Adrenal gland (tissue), 12 donors: ENCODE measurements around the gene CACNA1H. TPM values are rescaled to one million over a fixed set of nuclear protein-coding genes. Genes with fewer than 3 reads are reported as not detected.
"Not testable (repeated sequence)": the region's sequence is repeated elsewhere in the genome, so short reads cannot be mapped to it uniquely, and the experiment has no call there.

Experiments
- DNase-seq, 7 donors: peaks; one replicate each; pipeline ENCODE4 v3.0.0-alpha.2; 2019 to 2020
- H3K27ac ChIP-seq, 5 donors: fragments of 200-600 bp; sonication (generic) in 4 of 5; 1 replicate in 3 of 5; 2 replicates in 2 of 5; pipeline versions ENCODE4 v1.5.1 to v1.8.0; 2016 to 2020; ENCODE audit warnings: mild to moderate bottlenecking in 1 of 5
- H3K27me3 ChIP-seq: fragments of 200-600 bp; 2 replicates; pipeline ENCODE4 v1.8.0; 2021
- H3K36me3 ChIP-seq, 2 donors: fragments of 200-600 bp; replicated peaks in 1 of 2; 1 replicate in 1 of 2; 2 replicates in 1 of 2; pipeline versions ENCODE4 v1.5.1 to v1.8.0; 2018 to 2022
- H3K4me1 ChIP-seq, 2 donors: fragments of 200-600 bp; replicated peaks in 1 of 2; 1 replicate in 1 of 2; 2 replicates in 1 of 2; pipeline versions ENCODE4 v1.5.1 to v1.8.0; 2018 to 2021
- H3K4me3 ChIP-seq, 4 donors: fragments of 200-600 bp; sonication (generic) in 3 of 4; one replicate each; pipeline ENCODE4 v1.5.1; 2016 to 2018
- H3K9me3 ChIP-seq, 3 donors: fragments of 200-600 bp; sonication (generic) in 1 of 3; replicated peaks in 1 of 3; 1 replicate in 2 of 3; 2 replicates in 1 of 3; pipeline versions ENCODE4 v1.5.1 to v1.8.0; 2016 to 2021
- POLR2A ChIP-seq, 2 donors: fragments of 450-650 bp; IDR thresholded peaks; one replicate each; pipeline ENCODE4 v1.6.1; 2017; ENCODE audit warnings: antibody characterized with exemption in 2 of 2, mild to moderate bottlenecking in 2 of 2, moderate library complexity in 1 of 2
- WGBS, 4 donors: extraction: QIAGEN DNeasy Blood & Tissue Kit in 2 of 4; methylation state at CpG; one replicate each; pipeline versions ENCODE4 v1.1.5 to v1.1.7; 2013 to 2017; 5-methylcytosine and 5-hydroxymethylcytosine counted together
- intact Hi-C, 2 donors: fragments of 100-400 bp; cut with DNase I; formaldehyde crosslinking; loops; one replicate each; pipeline versions ENCODE4 v1.14.1 to v1.15.0; 2022 to 2023
- polyA plus RNA-seq, 3 donors: library from polyadenylated mRNA; stranded (reverse); fragments of 200-250 nt in 2 of 3; fragments of 350-450 nt in 1 of 3; fragmentation: Illumina TruSeq in 1 of 3; extraction: RNeasy Lipid Tissue Mini Kit (QIAGEN cat#74804) in 1 of 3; gene quantifications; one replicate each; pipeline ENCODE4 v1.2.3, GENCODE V29; 2013 to 2014
- total RNA-seq, 9 donors: library from RNA; depleted of rRNA in 4 of 9; stranded (reverse); fragments of >200 nt in 4 of 9; fragments of 120-200 nt in 1 of 9; fragmentation: NEBNext Ultra II Directional in 1 of 9; extraction: Animal tissue kit (Norgen Biotek cat#: 25700) in 1 of 9; gene quantifications; one replicate each; pipeline versions ENCODE4 v1.1.0 to v1.2.4, GENCODE V29; 2013 to 2023
- TF ChIP-seq, protein P1 (sequence below), 6 experiments: fragments of 450-650 bp in 4 of 6; fragments of 200-600 bp in 2 of 6; sonication (generic) in 1 of 6; IDR thresholded peaks; 1 replicate in 5 of 6; 2 replicates in 1 of 6; pipeline versions ENCODE4 v1.5.1 to v1.8.0; 2016 to 2021; ENCODE audit warnings: antibody characterized with exemption in 6 of 6, mild to moderate bottlenecking in 2 of 6, moderate library complexity in 1 of 6
- donor health status: healthy with polysubstance abuse.
- donor health status: Bipolar disorder and iron deficiency.
- donor health status: DM: yes; HTN: yes; CAD: no.
- donor health status: DM: no; HTN: no; CAD: no.
- donor health status: DM: no; HTN: no; CAD: no.
- donor health status: DM: yes; HTN: yes; CAD: no.

The CACNA1H gene
- total and polyA plus RNA-seq, 12 donors, result 14.0 to 121 (median 34.9) TPM

GRCh38 chr16:1198194-1198593 lies 45.3 kb downstream of the CACNA1H start:
- no peak overlapping the region for H3K4me3 ChIP-seq
- H3K4me1 ChIP-seq, result peaks cover 0 to 12% of the 10 kb centered on the region in 2 donors
- no peak for DNase-seq
- no peaks in the 10 kb centered on the region for H3K27me3 ChIP-seq
- no peaks in the 10 kb centered on the region for H3K9me3 ChIP-seq
- H3K36me3 ChIP-seq, result no peaks in the 10 kb centered on the region
- intact Hi-C loops, result loop anchor here in 1 of 2 donors (2.0 kb wide), 1 partner anchor 91 kb away; no protein-coding TSS in a partner anchor
- TF ChIP-seq, protein P1, sequence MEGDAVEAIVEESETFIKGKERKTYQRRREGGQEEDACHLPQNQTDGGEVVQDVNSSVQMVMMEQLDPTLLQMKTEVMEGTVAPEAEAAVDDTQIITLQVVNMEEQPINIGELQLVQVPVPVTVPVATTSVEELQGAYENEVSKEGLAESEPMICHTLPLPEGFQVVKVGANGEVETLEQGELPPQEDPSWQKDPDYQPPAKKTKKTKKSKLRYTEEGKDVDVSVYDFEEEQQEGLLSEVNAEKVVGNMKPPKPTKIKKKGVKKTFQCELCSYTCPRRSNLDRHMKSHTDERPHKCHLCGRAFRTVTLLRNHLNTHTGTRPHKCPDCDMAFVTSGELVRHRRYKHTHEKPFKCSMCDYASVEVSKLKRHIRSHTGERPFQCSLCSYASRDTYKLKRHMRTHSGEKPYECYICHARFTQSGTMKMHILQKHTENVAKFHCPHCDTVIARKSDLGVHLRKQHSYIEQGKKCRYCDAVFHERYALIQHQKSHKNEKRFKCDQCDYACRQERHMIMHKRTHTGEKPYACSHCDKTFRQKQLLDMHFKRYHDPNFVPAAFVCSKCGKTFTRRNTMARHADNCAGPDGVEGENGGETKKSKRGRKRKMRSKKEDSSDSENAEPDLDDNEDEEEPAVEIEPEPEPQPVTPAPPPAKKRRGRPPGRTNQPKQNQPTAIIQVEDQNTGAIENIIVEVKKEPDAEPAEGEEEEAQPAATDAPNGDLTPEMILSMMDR (IDR thresholded peaks at IDR 0.05), result no peak
- no peak for TF ChIP-seq POLR2A (IDR thresholded peaks at IDR 0.05)
- no peak overlapping the region for H3K27ac ChIP-seq
- WGBS, 4 donors, result 92 to 96% (median 94%) methylated on average over 12 to 18 of the region's 18 CpGs

DNA sequence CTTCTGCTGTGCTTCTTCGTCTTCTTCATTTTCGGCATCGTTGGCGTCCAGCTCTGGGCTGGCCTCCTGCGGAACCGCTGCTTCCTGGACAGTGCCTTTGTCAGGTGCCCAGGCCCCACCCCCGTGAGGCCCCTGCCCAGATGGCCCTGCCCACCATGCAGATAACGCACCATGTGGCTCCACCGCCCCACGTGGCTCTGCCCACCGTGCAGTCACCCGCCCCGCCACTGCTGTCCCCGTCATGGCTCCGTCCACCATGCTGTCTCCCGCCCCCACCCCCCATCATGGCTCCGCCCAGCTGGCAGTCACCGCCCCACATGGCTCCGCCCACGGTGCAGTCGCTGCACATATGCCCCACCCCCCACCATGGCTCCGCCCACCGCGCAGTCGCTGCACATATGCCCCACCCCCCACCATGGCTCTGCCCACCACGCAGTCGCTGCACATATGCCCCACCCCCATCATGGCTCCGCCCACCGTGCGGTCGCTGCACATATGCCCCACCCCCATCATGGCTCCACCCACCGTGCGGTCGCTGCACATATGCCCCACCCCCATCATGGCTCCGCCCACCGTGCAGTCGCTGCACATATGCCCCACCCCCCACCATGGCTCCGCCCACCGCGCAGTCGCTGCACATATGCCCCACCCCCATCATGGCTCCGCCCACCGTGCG lies 45.9 kb downstream of the CACNA1H start:
- intact Hi-C loops, result loop anchor here in 1 of 2 donors (2.0 kb wide), 1 partner anchor 92 kb away; no protein-coding TSS in a partner anchor
- H3K36me3 ChIP-seq, result not testable (repeated sequence)

GRCh38 chr16:1199347-1200013 lies 46.6 kb downstream of the CACNA1H start:
- H3K4me3 ChIP-seq, result no peak overlapping the region
- no peak overlapping the region for H3K27ac ChIP-seq
- TF ChIP-seq, protein P1 (IDR thresholded peaks at IDR 0.05), result no peak
- TF ChIP-seq POLR2A (IDR thresholded peaks at IDR 0.05), result no peak
- H3K9me3 ChIP-seq, result no peaks in the 10 kb centered on the region
- 79 to 82% (median 80%) methylated on average over 8 to 15 of the region's 19 CpGs for WGBS, 4 donors
- peaks cover 0 to 3% of the 10 kb centered on the region in 2 donors for H3K4me1 ChIP-seq
- no peaks in the 10 kb centered on the region for H3K36me3 ChIP-seq
- no peak for DNase-seq
- no peaks in the 10 kb centered on the region for H3K27me3 ChIP-seq
- intact Hi-C loops, result loop anchor here in 1 of 2 donors (2.0 kb wide), 1 partner anchor 93 kb away; no protein-coding TSS in a partner anchor

More for the DNA sequence above, 45.9 kb downstream of the CACNA1H start:
- H3K27me3 ChIP-seq, H3K27ac ChIP-seq, H3K4me1 ChIP-seq, H3K4me3 ChIP-seq, H3K9me3 ChIP-seq, DNase-seq: not testable (repeated sequence)
- WGBS, 4 donors, result 85 to 99% (median 91%) methylated on average over 8 to 44 of the region's 44 CpGs

- H3K9me3 ChIP-seq, result no peaks in the 10 kb centered on the region
- intact Hi-C loops, result no loop called here
- WGBS, 4 donors, result 82 to 88% (median 86%) methylated on average over 25 to 38 of the region's 38 CpGs
- no peaks in the 10 kb centered on the region for H3K4me1 ChIP-seq
- no peak overlapping the region for H3K4me3 ChIP-seq
- H3K27me3 ChIP-seq, result no peaks in the 10 kb centered on the region
- H3K36me3 ChIP-seq, result no peaks in the 10 kb centered on the region
- TF ChIP-seq POLR2A (IDR thresholded peaks at IDR 0.05), result no peak
- TF ChIP-seq, protein P1 (IDR thresholded peaks at IDR 0.05), result no peak
- no peak overlapping the region for H3K27ac ChIP-seq
- no peak for DNase-seq
These were observed 47.2 kb downstream of the CACNA1H start for GRCh38 chr16:1200014-1200627.
